Mucosa of gallbladder (tissue), 1 donor: ENCODE data around the gene BTNL3. TPM values are rescaled to one million over a fixed set of nuclear protein-coding genes. Genes with fewer than 3 reads are reported as not detected.
"Not testable (repeated sequence)": the region's sequence is repeated elsewhere in the genome, so short reads cannot be mapped to it uniquely, and the experiment has no call there.

Experiments
- DNase-seq: peaks from one replicate; pipeline ENCODE4 v3.0.0-alpha.2; 2020; ENCODE audit warnings: low spot score
- total RNA-seq: library from RNA; stranded (reverse); gene quantifications from one replicate; pipeline ENCODE4 v1.2.1, GENCODE V29; 2021
- donor health status: DM: no; HTN: no; CAD: no.

The BTNL3 gene
- total RNA-seq, 1 donor from 2014 or later, result 0.09 TPM

GRCh38 chr5:181020688-181021087 lies 32.0 kb downstream of the BTNL3 start:
- DNase-seq, result no peak

DNA sequence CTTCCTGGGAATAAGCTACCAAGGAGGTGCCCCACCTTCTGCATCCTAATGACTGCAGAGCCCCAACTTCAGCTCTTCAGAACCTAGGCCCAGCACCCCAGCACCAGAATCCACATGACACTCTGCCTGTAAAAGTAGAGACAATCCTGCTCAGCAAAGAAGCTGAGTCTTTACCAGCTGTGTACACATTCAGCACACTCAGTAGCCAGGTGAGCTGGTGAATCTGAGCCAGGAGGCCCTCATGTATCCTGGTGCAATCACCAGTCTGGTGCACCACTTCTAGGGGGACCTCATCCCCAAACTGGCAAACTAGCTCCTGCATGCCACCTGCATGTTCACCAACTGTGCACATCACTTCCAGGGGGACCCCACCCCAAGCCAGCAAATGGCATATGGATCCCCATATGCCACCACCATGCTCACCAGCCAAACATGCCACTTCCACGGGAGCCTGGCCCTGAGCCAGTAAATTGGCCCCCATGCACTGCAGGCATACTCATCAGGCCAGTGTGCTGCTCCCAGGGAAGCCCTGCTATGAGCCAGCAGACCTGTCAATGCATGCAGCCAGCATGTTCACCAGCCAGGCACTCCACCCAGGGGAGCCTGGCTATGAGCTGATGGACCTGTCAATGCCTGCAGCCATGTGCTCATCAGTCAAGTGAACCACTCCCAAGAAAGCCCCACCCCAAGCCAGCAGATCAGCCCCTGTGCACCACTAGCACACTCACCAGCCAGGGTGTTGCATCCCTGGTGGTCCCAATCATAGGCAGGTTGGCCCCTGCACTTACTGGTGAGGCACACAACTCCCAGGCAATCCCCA lies 35.8 kb downstream of the BTNL3 start:
- DNase-seq, result no peak

DNA sequence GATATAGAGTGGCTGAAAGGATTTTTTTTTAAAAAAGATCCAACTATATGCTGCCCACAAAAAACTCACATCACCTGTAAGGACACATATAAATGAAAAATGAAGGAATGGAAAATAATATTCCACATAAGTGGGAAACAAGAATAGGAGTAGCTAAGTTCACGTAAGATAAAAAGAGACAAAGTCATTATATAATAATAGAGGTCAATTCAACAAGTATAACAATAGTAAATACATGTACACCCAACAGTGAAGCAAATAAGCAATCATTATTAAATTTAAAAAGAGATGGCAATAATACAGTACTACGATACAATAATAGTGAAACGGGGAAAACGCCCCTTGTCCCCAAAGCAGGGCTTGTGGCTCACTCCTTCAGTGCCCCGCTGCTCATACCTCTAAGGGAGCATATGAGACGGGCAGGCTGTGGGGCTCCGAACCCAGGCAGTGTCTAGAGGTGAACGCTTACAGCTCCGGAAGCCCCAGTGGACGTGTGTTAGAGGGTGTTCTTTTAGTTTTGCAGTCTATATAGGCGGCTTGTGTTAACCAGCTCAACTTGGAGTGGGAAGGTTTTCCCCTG lies 38.9 kb downstream of the BTNL3 start:
- DNase-seq, result no peak

DNA sequence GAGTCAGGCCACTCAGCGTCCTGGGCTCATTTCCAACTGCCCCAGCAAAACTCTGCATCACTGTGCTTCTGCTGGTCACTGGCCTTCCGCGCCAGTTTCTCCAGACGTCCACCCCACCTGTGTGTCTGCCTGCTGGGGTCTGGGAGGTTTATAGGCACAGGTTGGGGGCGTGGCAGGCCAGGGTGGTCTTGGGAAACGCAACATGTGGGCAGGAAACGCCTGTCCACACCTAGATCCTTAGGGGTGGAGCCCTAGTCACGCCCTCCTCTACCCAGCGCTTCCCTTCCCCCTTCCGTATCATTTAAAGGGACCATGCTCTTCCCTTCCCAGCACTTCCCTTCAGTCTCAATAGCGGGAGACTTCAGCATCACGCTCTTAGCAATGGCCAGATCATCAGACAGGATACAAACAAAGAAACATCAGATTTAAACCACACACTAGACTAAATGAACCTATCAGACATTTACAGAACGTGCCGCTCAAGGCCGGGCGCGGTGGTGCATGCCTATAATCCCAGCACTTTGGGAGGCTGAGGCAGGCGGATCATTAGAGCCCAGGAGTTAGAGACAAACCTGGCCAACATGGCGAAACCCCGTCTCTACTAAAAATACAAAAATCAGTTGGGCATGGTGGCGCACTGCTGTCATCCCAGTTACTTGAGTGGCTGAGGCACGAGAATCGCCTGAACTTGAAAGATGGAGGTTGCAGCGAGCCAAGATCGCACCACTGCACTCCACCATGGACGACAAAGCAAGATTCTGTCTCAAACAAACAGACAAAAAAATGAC lies 39.6 kb downstream of the BTNL3 start:
- DNase-seq, result no peak

DNA sequence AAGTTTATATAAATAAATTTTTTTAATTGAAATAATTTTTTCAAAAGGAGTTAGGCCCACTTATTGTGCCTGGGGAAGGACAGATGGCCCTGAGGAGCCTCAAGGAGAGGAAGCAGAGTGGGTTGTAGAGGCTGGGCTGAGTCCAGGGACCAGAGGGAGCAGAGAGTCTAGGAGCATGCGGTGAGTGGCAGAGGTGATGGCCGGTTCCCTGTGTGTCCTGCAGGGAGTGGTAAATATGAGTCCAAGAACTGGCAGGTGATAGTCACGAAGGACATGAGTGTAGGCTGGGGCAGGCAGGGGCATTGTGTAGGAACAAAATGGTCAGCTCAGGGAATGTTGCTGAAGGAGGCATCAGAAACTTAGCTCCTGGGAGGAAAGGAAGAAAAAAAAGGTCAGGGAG lies 43.1 kb downstream of the BTNL3 start:
- DNase-seq, result no peak

DNA sequence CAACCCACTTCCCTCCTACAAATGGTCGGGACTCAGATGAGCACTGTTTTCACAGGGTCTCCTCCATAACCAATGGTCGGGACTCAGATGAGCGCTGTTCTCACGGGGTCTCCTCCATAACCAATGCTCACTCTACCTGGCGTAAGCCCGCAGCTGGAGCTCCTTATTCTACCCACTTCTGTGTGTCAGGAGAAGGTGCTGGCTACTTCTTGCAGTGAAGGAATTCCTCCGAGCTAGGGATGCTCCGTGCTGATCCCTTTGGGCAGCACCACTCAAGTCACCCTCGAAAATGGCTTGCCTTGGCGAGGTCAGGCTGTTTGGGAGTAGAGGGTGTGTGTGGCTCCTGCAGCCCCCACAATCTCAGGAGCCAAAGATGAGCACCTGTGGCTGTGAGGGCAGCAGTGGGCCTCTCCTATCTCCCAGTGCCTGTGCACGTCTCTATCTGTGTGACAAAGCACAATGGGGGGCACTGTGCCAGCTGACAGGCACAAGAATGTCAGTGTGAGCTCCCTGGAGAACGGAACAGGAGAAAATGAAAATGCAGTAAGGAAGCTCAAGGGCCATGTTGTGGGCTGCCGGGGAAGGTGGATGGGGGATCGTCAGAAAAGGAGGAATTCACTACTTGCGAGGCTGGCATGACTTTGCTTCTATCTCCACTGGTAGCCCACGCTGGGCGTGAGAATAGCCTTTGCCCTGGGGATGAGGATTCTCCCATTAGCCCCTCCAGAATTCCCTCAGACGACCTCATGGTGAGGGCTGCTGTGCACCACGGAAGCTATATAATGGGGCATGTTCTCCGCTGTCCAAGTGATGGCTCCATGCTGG lies 47.6 kb downstream of the BTNL3 start:
- DNase-seq, result peak; percentile 40

DNA sequence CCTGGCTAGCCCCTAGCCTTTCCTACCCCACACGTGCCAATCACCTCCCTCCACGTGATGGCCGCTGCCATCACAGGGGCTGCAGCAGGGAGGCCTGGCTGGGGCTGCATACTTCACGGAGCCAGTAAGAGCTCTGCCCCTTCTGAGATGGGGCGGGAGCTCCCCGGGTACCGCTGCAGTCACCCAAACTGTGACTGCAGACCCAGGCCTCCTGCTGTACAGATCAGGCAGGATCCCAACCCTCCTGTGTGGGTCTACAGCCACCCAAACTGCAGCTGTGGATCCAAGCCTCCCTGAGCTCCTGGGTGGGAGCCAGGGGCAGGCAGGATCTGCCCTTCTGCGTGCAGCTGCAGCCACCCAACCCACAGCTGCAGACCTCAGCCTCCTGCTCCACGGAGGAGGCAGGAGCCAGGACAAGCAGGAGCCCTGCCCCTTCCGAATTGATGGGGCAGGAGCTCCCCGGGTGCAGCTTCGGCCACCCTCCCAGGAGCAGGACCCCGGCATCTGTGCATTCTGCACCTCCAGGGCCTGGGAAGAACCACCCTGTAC lies 48.2 kb downstream of the BTNL3 start:
- DNase-seq, result no peak

DNA sequence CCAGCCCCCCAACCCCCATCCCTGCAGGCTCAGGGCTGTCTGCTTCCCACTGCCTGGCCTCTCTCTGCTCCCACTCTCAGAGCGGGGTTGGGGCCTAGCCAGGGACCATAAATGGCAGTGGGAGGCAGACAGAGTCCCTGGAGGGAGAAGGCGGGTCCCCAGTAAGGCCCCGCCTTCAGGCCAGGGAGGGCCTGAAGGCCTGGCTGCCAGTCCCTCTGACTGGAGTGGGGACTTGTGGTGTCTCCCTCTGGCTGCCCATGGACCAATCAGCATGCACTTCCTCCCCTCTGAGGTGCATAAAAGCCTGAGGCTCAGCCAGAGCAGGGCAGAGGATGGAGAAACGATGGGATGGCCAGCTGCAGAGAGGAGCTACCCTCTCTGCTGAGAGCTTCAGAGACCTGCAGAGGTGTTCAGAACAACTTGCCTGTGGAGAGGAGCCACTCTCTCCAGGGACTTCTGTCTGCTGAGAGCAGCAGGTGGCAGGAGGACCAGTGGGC lies 48.8 kb downstream of the BTNL3 start:
- DNase-seq, result no peak

- DNase-seq, result no peak
Observed at GRCh38 chr5:181039471-181039870, 50.8 kb downstream of the BTNL3 start.

- DNase-seq, result no peak
Observed at GRCh38 chr5:181039931-181040630, 51.4 kb downstream of the BTNL3 start, which contains the start of gene BTNL9. Gene BTNL9, plus strand, starts transcription at chr5:181040266. Its CDS starts 5,224 bp downstream, at chr5:181045490.

DNA sequence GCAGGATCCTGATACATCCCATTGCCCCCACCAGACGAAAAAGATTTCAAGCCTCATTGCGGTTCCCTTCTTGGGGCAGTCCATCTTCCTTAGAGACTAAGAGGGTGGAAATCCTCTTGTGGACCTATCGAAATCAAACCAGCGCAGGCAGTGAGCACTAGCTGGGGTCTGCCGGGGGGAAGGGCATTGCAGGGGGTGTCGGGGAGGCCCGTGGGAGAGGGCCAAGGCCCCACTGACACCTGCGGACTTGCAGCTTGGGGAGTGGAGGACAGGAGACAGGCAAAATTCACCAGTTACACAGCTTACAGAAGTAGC lies 51.9 kb downstream of the BTNL3 start:
- DNase-seq, result no peak

DNA sequence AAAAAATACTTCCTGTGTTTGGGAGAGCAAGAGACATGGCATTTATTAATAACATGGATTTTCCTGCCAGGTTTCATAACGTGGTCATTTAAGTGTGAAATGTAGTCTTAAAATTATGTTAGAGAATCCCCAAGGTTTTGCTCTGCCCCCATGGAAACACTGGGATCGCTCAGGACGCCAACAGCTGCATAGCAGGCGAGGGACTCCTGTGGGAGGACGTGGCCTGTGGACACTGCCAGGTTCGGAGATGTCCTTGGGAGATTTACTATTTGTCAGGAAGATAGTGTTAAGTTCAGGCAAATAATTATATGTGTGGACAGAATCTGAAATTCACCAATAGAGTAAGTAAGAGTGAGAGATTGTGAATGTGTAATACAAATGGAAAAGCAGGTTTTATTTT lies 52.4 kb downstream of the BTNL3 start:
- no peak for DNase-seq

GRCh38 chr5:181042036-181042713 lies 53.5 kb downstream of the BTNL3 start:
- no peak for DNase-seq

GRCh38 chr5:181042722-181043121 lies 54.1 kb downstream of the BTNL3 start:
- no peak for DNase-seq

DNA sequence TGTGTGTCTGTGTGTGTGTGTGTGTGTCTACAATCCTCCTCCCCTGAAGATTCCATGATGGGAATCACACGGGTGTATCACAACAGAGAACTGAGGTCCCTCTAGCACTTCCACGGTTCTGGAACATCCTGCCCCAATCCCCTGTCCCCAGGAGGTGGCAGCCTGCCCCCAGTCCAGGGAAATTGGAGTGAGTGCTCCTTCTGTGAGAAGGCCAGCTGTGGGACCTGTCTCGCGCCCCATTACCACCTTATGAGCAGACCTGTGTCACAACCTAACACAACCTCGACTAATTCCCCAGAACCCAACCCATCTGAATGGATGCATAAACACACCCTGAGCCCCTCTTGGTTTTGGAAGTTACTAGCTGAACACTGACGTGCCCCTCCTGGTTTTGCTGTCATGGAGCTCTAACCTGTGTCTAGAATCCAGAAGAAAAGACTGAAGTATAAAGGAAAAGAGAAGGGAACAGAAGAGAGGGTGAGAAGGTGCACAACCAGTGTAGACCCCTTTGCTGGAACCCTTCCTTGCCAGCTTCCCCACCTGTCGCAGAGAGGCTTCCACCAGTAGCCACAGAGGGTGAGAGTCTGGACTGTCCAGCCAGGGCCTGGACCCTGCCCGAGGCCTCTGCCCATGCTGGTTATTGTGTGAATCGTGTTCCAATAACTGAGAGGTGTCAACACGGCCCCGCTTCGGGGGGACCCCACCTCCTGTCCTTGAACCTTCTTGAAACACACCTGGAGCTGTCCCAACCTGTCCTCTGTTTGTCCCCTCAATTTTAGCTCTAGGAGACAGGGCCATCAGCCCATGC lies 54.8 kb downstream of the BTNL3 start:
- no peak for DNase-seq

GRCh38 chr5:181044093-181044599 lies 55.5 kb downstream of the BTNL3 start:
- DNase-seq, result no peak

- DNase-seq, result no peak
Observed at GRCh38 chr5:181044662-181045305, 56.1 kb downstream of the BTNL3 start.

GRCh38 chr5:181045316-181045715 lies 56.7 kb downstream of the BTNL3 start:
- no peak for DNase-seq

DNA sequence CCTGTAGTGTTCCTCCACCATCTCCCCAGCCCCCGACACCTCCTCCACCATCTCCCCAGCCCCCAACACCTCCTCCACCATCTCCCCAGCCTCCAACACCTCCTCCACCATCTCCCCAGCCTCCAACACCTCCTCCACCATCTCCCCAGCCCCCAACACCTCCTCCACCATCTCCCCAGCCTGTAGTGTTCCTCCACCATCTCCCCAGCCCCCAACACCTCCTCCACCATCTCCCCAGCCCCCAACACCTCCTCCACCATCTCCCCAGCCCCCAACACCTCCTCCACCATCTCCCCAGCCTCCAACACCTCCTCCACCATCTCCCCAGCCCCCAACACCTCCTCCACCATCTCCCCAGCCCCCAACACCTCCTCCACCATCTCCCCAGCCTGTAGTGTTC lies 57.2 kb downstream of the BTNL3 start:
- DNase-seq, result not testable (repeated sequence)
